Measurements from ENCODE around the gene PAN3.
"Not testable (repeated sequence)": the region's sequence is repeated elsewhere in the genome, so short reads cannot be mapped to it uniquely, and the experiment has no call there.

The PAN3 gene, protein sequence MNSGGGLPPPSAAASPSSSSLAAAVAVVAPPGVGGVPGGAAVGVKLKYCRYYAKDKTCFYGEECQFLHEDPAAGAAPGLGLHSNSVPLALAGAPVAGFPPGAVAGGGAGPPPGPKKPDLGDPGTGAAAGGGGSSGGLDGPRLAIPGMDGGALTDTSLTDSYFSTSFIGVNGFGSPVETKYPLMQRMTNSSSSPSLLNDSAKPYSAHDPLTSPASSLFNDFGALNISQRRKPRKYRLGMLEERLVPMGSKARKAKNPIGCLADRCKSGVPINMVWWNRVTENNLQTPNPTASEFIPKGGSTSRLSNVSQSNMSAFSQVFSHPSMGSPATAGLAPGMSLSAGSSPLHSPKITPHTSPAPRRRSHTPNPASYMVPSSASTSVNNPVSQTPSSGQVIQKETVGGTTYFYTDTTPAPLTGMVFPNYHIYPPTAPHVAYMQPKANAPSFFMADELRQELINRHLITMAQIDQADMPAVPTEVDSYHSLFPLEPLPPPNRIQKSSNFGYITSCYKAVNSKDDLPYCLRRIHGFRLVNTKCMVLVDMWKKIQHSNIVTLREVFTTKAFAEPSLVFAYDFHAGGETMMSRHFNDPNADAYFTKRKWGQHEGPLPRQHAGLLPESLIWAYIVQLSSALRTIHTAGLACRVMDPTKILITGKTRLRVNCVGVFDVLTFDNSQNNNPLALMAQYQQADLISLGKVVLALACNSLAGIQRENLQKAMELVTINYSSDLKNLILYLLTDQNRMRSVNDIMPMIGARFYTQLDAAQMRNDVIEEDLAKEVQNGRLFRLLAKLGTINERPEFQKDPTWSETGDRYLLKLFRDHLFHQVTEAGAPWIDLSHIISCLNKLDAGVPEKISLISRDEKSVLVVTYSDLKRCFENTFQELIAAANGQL

DNA sequence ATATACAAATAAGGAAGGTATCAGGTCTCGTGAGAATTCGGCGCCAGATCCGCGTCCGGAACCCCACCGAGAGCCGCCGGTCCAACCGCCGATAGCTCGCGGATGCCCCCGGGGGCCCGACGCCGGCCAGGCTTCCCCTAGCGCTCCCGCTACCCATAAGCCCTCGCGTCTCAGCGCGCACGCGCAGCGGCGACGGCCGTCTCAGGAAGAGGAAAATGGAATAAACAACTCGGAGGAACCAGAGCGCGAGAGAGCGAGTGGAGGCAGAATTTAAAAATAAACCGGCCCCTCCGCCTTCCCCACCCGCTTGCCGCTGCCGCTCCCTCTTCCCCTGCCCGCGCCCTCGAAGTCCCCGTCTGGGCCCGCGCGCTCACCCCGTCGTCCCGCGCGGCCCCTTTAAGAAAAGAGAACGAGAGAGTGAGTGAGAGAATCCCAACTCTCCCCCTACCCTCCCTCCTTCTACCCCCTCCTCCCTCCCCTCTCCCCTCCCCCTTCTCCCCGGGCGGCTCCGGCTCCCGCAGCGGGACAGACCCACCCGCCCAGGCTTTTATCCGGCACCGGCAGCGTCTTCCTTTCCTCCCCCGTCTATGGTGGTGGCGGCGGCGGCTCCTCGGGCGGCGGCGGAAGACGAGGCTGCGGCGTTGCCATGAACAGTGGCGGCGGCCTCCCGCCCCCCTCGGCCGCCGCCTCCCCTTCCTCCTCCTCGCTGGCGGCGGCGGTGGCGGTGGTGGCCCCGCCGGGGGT, at the start of gene PAN3:
PAN3 (plus strand) TSS at position 534 of the 744 bp plus-strand sequence; CDS start at position 647, 113 bp downstream.
- peak; percentile 95 for DNase-seq

DNA sequence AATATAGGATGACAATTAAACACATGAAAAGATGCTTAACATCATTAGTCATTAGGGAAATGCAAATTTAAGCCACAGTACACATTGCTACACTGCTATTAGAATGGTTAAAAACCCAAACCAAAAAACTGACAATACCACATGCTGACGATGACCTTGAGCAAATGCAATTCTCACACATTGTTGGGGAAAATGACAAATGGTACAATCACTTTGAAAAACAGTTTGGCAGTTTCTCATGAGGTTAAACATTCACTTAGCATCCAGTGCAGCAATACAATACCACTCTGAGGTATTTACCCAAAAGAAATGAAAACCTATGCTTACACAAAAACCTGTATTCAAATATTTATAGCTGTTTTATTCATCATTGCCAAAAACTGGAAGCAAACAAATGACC, 49.3 kb upstream of the PAN3 start:
- no peak for DNase-seq

DNA sequence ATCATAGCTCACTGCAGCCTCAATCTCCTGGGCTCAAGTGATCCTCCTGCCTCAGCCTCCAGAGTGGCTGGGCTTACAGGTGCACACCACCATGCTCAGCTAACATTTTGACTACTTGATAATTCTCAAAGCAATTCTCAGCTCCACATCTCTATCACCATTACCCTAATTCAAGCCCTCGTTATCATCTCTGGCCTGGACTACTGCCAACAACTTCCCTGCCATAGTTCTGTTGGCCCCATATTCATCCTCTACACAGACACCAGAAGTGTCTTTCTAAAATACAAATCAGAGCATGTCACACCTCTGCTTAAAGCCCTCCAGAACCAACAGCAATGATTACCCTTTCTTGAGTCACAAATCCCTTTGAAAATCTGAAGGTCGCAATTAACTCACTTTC, 45.9 kb upstream of the PAN3 start:
- DNase-seq = no peak

DNA sequence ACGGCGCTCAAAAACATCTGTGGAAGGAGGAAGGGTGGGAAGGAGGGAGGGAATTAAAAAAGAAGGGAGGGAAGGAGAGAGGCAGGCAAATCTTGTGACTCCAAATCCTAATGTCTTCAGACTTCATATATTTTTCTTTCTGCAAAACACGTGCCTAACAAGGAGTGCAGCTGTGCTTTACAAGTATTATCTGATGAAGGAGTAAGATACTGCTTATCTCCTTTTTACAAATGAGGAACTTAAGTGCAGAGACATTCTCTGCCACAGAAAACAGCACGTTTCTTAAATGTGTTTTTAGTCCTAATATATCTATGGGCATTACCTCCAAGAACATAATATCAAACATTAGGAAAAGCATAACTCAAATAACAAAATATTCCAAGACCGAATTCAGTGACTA, 44.5 kb upstream of the PAN3 start:
- no peak for DNase-seq

DNA sequence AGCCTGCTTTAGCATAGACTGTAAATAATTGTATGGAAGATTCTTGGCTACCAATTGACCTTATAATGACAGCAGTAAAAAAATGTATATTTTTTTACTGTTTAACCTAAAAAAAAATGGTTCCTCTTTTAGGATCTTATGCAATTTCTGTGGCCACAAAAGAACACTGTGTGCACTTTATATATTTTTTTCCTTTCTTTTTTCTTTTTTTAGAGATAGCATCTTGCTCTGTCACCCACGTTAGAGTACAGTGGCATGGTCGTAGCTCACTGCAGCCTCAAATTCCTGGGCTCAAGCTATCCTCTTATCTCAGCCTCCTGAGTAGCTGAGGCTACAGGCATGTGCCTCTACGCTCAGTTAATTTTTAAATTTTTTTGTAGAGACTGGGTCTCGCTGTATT, 44.0 kb upstream of the PAN3 start:
- no peak for DNase-seq

DNA sequence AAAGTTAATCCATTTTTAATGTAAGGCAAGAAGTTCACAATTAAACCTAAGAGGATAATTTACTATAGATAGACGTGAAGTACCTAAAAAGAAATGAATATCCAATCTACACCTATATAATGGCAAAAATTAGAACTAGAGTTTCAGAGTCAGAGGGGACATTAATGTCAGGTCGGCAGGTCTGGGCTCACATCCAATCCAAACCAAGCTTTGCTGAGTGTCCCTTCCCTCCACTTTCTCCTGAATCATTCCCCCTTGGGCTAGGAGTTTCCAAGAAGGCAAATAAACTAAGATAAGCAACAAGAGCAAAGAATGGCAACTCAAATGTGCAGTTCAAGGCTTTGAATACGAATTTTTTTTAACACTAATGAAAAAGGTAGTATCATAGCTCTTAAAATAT, 40.8 kb upstream of the PAN3 start:
- DNase-seq = no peak

DNA sequence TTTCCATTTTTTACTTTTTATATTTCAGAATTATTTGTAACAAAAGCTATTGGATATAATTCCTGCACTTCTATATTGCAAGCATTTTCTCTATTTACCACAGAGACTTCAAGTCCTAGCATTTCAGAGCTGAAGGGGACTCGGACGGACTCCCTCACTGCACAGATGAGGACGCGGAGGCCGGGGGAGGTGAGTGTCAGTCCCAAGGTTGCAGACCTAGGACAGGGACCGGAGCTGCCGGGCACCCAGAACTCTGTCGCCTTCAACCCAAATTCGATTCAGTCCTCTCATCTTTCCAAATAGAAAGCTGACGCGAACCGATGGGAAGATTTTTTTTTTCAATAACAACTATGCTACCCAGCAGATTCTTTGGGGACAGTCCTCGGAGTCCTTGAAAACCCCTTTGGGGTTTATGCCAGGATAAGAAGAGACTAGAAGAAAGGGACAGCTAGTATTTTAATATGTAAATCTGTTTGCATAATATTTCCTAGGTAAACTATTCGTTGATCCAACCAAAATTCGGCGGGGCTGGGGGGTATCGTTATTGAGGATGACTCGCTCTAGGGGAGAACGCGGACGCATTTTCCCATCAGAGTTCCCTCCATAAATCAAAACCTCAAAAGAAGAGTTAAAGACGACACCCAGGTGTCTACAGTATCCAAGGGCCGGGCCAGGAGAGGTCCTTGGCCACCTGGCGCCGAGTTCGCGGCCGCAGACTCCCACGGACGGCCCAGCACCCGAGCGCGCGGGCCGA, 38.8 kb upstream of the PAN3 start:
- peak; percentile 23 for DNase-seq

DNA sequence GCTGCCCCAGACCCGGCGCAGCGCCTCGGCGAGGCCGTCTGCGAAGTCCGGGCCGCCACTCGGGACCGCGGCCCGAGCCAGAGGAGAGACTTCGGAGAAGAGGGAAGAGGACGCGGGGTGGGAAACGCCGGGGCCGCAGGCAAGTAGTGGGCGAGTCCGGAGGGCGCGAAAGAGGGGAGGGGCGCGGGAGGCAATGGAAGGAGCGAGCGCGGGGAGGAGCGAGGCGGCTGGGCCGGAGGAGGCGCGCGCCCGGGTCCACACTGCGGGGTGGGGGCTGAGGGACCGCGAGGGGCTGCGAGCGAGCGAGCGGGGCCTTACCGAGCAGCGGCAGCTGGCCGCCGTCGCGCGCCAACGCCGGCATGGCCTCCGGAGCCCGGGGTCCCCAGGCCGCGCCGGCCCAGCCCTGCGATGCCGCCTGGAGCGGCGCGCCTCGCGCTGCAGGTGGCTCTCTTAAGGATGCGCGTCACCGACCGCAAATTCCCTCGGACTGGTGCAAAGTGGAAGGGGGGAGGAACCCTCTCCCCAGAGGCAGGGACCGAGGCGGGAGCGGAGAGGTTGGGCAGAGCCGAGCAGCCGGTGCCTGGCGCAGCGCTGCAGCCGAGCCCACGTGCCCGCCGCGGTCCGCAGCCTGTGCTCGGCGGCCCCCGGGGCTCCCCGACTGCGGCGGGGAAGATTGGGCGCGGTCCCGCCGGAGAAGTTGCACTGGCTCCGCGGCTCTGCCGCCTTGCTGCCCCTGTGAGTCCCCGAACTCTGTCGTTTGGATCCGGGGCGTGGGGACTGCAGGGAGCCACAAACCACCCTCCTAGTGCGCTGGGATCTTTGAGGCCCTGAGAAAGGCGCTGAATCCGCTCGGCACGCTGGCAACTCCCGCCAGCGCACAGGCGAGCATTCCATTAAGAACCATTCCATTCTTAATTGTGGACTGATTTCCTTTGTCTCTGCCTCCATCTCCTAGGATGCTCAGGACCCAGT, 37.9 kb upstream of the PAN3 start, which contains the start of gene FLT3:
FLT3 (minus strand) TSS at position 427 of the 972 bp plus-strand sequence; CDS start at position 361, 66 bp downstream.
- peak; percentile 62 for DNase-seq

DNA sequence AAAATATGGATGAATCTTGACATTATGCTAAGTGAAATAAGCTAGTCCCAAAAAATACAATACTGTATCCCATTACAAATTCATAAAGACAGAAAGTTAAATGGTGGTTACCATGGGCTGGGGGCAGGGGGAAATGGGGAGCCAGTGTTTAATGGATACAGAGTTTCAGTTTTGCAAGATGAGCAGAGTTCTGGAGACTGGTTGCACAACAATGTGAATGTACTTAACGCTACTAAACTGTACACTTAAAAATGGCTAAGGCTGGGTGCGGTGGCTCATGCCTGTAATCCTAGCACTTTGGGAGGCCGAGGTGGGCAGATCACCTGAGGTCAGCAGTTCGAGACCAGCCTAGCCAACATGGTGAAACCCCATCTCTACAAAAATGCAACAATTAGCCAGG, 36.5 kb upstream of the PAN3 start:
- not testable (repeated sequence) for DNase-seq

DNA sequence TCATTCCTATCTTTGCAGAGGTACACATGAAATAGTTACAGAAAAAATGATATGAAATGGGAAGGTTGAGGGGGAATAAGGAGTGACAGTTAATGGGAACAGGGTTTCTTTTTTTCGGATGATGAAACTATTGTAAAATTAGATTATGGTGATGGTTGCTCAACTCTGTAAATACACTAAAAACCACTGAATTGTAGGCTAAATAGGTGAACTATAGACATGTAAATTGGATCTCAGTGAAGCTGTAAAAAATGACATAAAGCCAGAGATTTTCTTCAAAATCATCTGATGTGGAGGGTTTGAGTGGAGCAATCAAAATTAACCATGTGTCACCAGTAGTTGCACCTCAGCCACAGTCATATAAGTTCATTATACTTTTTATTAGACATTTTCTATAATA, 31.4 kb upstream of the PAN3 start:
- no peak for DNase-seq

DNA sequence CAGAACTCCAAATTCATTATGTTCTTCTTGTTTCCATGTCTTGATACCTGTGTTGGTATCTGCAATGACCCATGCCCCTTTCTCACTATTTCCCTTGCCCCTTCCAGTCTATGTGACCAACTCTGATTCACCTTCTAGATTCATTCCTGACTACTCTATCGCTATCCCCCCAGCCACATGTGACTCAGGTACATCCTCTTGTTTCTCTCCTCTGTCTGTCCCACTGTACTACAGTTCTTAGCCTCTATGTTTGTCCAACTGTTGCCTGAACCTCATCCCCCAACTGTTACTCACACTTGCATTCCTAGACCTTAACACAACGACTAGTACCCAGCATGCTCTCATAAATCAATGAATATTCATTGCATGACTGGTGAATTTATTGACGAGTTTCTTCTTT, 27.9 kb upstream of the PAN3 start:
- no peak for DNase-seq

DNA sequence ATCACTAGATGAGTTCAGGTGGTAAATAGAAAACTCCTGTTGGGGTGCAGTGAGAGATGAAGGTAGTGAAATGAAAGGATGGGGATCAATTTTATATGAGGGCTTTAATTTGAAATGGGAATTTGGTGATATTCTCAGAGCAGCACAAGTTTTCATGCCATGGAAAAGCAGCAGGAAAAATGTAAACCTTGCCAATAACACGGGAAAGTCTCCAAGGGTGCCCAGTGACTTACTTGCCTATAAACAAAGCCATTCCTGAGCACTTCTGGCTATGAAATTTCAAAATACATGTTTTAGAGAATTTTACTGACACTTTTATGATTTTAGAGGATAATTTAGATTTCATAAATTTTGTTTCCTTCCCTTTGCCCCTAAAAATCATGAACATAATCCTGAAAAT, 21.6 kb upstream of the PAN3 start:
- DNase-seq = no peak

DNA sequence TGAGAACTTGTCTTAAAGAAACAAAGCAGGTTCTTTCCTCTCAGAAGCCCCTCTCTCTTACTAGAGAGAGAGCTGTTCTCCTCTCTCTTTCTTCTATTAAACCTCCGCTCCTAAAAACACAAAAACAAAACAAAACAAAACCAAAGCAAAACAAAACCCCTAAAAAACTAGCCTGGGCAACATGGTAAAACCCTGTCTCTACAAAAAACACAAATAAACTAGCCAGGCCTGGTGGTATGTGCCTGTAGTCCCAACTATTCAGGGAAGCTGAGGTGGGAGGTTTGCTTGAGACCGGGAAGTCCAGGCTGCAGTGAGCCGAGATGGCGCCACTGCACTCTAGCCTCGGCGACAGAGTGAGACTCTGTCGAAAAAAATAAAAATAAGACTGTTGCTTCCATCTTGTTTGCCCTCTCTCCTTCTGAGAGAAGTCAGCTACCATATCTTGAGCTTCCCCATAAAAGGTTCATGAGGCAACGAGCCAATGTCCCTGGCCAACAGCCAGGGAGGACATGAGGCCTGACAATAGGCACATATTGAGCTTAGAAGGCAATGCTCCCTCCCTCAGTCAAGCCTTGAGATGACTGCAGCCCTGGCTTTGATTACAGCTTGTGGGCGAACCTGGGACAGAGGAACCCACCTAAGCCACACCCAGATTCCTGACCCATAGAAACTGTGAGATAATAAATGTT, 20.5 kb upstream of the PAN3 start:
- peak; percentile 34 for DNase-seq

DNA sequence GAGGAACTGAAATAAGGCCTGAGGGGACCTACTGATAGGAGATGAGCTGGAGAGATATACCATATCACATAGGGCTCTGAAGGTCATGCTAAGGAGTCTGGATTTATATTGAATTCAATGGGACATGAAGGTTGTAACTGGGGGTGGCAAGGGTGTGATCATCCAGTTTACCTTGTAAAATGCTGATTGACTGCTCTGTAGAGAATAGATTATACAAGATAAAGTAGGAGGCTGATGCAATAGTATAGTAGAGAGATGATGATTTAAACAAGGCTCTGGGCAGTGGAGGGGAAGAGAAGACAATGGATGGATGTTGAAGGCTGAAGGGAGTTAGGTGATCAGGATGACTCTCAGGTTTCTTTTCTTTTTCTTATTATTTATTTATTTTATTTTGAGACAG, 18.0 kb upstream of the PAN3 start:
- no peak for DNase-seq

DNA sequence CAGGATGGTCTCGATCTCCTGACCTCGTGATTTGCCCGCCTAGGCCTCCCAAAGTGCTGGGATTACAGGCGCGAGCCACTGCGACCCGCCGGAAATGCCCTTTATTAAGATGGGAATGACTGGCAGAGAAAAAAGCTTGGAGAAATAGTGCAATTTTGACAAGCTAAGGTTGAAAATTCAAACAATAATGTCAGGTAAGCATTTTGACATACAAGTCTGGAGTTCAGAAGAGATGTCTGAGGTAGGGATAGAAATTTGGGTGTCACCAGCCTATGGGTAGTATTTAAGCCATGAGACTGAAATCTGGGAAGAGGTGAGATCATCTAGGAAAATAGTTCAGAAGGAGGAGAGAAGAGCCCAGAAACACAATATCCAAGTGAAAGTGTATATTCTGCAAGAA, 17.1 kb upstream of the PAN3 start:
- no peak for DNase-seq

DNA sequence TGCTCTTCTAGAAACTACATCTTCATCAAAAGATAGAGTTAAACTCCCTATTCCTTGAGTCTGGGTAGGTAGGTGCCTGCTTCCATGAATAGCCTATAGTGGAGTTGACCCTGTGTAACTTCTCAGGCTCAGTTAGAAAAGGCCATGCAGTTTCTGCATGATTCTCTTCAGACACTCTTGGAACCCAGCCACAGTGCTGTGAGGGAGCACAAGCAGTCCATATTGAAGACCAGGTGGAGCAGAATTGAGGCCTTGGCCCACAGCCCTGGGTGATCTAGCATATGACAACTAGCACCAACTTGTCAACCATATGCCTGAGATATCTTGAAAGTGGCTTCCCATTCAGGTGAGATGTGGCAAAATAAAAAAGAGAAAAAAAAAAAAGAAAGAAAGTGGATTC, 10.3 kb upstream of the PAN3 start:
- DNase-seq = no peak

DNA sequence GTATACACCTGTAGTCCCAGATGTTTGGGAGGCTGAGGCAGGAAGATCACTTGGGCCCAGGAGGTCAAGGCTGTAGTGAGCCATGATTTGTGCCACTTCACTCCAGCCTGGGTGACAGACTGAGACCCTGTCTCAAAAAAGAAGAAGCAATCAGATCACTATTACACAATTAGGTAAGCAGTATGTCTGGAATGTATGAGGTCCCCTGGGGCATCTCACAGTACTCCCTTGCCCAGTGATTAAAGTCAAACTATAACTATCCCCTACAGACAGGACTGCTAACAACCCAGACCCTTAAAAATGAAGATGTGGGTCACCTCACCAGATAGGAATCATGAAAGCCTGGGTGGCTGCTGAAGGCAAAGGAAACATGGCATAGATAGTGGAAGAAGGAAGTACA, 9.4 kb upstream of the PAN3 start:
- DNase-seq = no peak

DNA sequence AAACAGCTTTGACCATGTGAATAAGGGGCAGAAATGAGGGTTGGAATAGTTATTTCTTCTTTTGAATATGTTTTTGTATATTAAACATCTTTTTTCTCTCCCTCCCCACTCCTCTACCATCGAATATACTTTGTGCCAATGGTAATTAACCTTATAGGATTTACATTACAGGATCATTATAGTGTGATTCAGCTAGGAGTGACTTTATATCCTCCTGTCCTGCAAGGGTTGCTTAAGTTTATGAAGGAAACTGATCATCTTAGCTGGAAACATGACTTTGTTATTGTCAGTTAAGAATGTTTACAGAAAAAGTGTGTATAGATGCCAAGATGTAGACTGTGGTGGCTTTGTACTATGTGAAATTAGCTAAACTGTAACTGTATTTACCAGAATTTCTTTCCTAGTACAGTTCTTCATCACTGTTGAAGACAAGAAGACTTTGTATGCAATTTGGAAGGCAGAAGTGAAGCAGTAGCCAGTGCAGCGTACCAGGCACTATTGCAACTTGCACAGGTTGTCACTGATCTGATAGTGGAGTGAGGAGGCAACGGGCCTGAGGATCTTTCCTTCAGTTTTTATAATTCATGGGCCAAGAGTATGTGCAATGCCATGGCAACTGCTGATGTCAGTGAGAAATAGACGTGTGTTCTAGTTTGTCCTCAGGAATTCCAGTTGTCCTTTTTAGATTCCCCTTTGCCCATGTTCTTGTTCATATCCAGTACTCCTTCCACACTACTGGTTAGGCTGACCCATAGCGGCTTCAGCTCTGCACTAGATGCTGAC, 8.2 kb upstream of the PAN3 start:
- no peak for DNase-seq

DNA sequence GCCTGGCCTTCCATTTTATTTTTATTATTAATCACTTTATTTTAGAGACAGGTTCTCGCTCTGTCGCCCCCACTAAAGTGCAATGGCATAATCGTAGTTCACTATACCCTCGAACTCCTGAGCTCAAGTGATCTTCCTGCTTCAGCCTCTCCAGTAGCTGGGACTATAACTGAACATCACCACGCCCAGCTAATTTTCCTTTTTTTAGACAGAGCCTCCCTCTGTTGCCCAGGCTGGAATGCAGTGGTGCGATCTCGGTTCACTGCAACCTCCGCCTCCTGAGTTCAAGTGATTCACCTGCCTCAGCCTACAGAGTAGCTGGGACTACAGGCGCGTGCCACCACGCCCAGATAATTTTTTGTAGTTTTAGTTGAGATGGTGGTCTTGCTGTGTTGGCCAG, 6.7 kb upstream of the PAN3 start:
- DNase-seq = no peak

DNA sequence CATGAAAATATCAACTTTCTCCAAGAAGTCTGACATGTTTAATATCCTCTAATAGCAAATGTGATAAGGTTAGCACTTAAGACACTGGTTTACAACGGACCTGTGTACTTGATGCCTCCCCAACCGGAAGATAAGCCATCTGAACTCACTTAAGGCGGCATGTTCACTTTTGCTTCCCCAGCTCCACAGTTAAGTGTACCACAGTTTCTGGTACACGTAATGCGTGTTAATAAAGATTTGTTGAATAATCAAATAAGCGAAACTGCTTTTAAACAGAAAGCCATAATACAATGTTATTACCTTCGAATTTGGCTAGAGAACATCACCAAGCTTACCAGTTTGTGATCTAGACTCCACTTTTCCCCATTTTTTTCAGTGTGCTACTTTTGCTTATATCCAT, 1.4 kb upstream of the PAN3 start:
- DNase-seq = peak; percentile 17
